NCI-H146 treated with DMSO at 0.1 percent for 48 hours (cell line): ENCODE data around the gene QSER1.

Experiments
- DNase-seq: peaks from one replicate; lab custom pipeline; 2025; ENCODE audit not compliant: unreplicated experiment; lab: John Stamatoyannopoulos, UW

The QSER1 gene

GRCh38 chr11:32890843-32891656, 1.6 kb upstream of the QSER1 start:
- peak; percentile 80 for DNase-seq

GRCh38 chr11:32891657-32892354, 805 bp upstream of the QSER1 start:
- DNase-seq: peak; percentile 80

GRCh38 chr11:32893093-32893342, 407 bp downstream of the QSER1 start:
- no peak for DNase-seq

GRCh38 chr11:32893343-32894148, 935 bp downstream of the QSER1 start:
- DNase-seq: no peak

- DNase-seq: peak; percentile 46
Observed at GRCh38 chr11:32894149-32894827, 1.7 kb downstream of the QSER1 start.

- no peak for DNase-seq
Observed at GRCh38 chr11:32894921-32895320, 2.3 kb downstream of the QSER1 start.

- DNase-seq: no peak
Observed at GRCh38 chr11:32895471-32895870, 2.9 kb downstream of the QSER1 start.

- no peak for DNase-seq
Observed at GRCh38 chr11:32897103-32897502, 4.5 kb downstream of the QSER1 start.

- DNase-seq: no peak
Observed at GRCh38 chr11:32899438-32899837, 6.8 kb downstream of the QSER1 start.

GRCh38 chr11:32902089-32902665, 9.6 kb downstream of the QSER1 start:
- DNase-seq: no peak

- DNase-seq: no peak
Observed at GRCh38 chr11:32905028-32905667, 12.5 kb downstream of the QSER1 start.

GRCh38 chr11:32908619-32909018, 16.0 kb downstream of the QSER1 start:
- no peak for DNase-seq

- DNase-seq: no peak
Observed at GRCh38 chr11:32911413-32911812, 18.8 kb downstream of the QSER1 start.

- DNase-seq: no peak
Observed at GRCh38 chr11:32913445-32913844, 20.8 kb downstream of the QSER1 start.

- no peak for DNase-seq
Observed at GRCh38 chr11:32916361-32916760, 23.8 kb downstream of the QSER1 start.

- no peak for DNase-seq
Observed at GRCh38 chr11:32916994-32917393, 24.4 kb downstream of the QSER1 start.

GRCh38 chr11:32918427-32918826, 25.8 kb downstream of the QSER1 start:
- DNase-seq: no peak

- no peak for DNase-seq
Observed at GRCh38 chr11:32919338-32919737, 26.7 kb downstream of the QSER1 start.

GRCh38 chr11:32920570-32920969, 28.0 kb downstream of the QSER1 start:
- no peak for DNase-seq

GRCh38 chr11:32921204-32921603, 28.6 kb downstream of the QSER1 start:
- no peak for DNase-seq

GRCh38 chr11:32931606-32932005, 39.0 kb downstream of the QSER1 start:
- DNase-seq: no peak
